ENCODE results near the gene CACNA1C.

The CACNA1C gene

GRCh38 chr12:2396448-2396871 is 343.7 kb downstream of the CACNA1C start:
- no peak for DNase-seq (ENCODE audit: low spot score)
- no peak for TF ChIP-seq CTCF (IDR thresholded peaks at IDR 0.05; ENCODE audit: borderline replicate concordance, control extremely low read depth, extremely low read depth, insufficient read depth, missing control alignments)
- in situ Hi-C loops (cut with MboI; ENCODE audit: low sequenced_read_pairs, unreplicated experiment), result no loop called here

- no peak for TF ChIP-seq CTCF (IDR thresholded peaks at IDR 0.05; ENCODE audit: borderline replicate concordance, control extremely low read depth, extremely low read depth, insufficient read depth, missing control alignments)
- no peak for DNase-seq (ENCODE audit: low spot score)
- in situ Hi-C loops (cut with MboI; ENCODE audit: low sequenced_read_pairs, unreplicated experiment), result no loop called here
Measured at GRCh38 chr12:2397356-2398045, 344.7 kb downstream of the CACNA1C start.

DNA sequence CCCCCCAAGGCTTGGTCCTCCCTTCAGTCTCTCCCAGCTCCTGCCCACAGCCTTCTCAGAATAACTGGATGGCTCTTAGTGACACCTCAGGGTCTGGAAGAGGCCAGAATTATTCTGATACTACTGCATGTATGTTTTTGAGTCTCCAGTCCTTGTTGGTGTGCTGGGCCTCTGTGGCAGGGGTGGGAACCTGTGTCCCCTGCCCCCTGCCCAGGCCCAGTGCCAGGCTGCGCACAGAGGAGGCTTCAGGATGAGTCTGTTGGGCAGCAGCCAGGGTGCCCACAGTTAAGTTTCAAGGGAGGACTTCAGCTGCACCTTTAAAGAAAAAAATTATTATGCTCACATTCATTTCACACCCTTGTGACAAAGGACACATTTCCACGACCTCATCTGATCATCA is 348.3 kb downstream of the CACNA1C start:
- in situ Hi-C loops (cut with MboI; ENCODE audit: low sequenced_read_pairs, unreplicated experiment), result no loop called here
- no peak for TF ChIP-seq CTCF (IDR thresholded peaks at IDR 0.05; ENCODE audit: borderline replicate concordance, control extremely low read depth, extremely low read depth, insufficient read depth, missing control alignments)
- DNase-seq (ENCODE audit: low spot score), result no peak

- DNase-seq (ENCODE audit: low spot score), result no peak
- no peak for TF ChIP-seq CTCF (IDR thresholded peaks at IDR 0.05; ENCODE audit: borderline replicate concordance, control extremely low read depth, extremely low read depth, insufficient read depth, missing control alignments)
- in situ Hi-C loops (cut with MboI; ENCODE audit: low sequenced_read_pairs, unreplicated experiment), result no loop called here
Measured at GRCh38 chr12:2402073-2402579, 349.3 kb downstream of the CACNA1C start.

DNA sequence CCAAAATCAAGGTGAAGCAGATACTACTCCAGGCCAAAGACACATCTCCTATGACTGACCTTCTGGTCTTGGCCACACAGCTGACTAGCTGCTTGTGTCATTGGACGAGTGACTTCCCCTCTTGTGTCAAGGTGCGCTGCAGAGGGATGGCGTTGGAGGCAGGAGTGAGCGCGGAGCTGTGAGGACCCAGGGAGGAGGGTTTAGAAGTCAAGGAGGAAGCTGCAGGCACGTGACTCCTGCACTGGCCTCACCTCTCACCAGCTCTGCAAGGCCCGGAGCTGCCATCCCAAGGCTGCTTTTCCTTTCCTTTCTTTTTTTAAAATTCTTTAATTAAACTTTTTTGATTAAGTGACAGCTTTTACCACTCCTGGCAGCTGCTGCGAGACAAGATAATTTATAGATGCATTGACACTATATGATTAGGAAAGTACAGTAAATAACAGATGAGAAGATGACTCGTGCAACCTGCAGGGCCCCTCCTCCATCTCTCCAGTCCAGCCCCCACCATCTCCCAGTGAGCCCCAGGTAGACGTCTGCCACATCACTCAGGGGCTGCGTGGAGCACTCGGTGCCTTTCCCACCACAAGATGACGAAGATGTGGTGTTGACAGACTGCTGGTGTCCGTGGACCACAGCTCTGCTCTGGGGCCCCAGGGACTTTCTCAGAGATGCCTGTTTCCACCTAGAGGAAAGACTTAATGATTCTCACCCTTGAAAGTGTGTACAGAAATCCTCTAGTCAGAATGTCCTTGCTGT is 350.6 kb downstream of the CACNA1C start:
- in situ Hi-C loops (cut with MboI; ENCODE audit: low sequenced_read_pairs, unreplicated experiment), result no loop called here
- no peak for DNase-seq (ENCODE audit: low spot score)
- no peak for TF ChIP-seq CTCF (IDR thresholded peaks at IDR 0.05; ENCODE audit: borderline replicate concordance, control extremely low read depth, extremely low read depth, insufficient read depth, missing control alignments)

GRCh38 chr12:2405039-2405438 is 352.3 kb downstream of the CACNA1C start:
- in situ Hi-C loops (cut with MboI; ENCODE audit: low sequenced_read_pairs, unreplicated experiment), result no loop called here
- no peak for TF ChIP-seq CTCF (IDR thresholded peaks at IDR 0.05; ENCODE audit: borderline replicate concordance, control extremely low read depth, extremely low read depth, insufficient read depth, missing control alignments)
- no peak for DNase-seq (ENCODE audit: low spot score)
